ENCODE data around the gene YARS2. TPM values are rescaled to one million over a fixed set of nuclear protein-coding genes. Genes with fewer than 3 reads are reported as not detected.

The YARS2 gene
- total RNA-seq, 1 experiment from 2014 or later: 28.0 TPM

GRCh38 chr12:32734952-32735351 is 20.7 kb downstream of the YARS2 start:
- Histone ChIP-seq H3K27ac (ENCODE audit: low read length) (no peak overlapping the region), H3K36me3 (ENCODE audit: control insufficient read depth, insufficient read depth, low read length) (peaks cover 53% of the 10 kb centered on the region), H3K4me3 (ENCODE audit: low read depth in 2 of 2, low read length in 2 of 2) (no peak overlapping the region), H3K4me1 (ENCODE audit: control insufficient read depth, insufficient read depth, low read length) (no peaks in the 10 kb centered on the region), H3K27me3 (ENCODE audit: control insufficient read depth, insufficient read depth, low read length) (no peaks in the 10 kb centered on the region), H3K9me3 (ENCODE audit: control insufficient read depth, insufficient read depth, low read depth, low read length) (no peaks in the 10 kb centered on the region)
- POLR2A ChIA-PET: no interaction called here
- in situ Hi-C loops (cut with HindIII; ENCODE audit: low pct_unique_long_range_greater_than_20kb, low sequenced_read_pairs): no loop called here
- TF ChIP-seq, protein P1, sequence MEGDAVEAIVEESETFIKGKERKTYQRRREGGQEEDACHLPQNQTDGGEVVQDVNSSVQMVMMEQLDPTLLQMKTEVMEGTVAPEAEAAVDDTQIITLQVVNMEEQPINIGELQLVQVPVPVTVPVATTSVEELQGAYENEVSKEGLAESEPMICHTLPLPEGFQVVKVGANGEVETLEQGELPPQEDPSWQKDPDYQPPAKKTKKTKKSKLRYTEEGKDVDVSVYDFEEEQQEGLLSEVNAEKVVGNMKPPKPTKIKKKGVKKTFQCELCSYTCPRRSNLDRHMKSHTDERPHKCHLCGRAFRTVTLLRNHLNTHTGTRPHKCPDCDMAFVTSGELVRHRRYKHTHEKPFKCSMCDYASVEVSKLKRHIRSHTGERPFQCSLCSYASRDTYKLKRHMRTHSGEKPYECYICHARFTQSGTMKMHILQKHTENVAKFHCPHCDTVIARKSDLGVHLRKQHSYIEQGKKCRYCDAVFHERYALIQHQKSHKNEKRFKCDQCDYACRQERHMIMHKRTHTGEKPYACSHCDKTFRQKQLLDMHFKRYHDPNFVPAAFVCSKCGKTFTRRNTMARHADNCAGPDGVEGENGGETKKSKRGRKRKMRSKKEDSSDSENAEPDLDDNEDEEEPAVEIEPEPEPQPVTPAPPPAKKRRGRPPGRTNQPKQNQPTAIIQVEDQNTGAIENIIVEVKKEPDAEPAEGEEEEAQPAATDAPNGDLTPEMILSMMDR (IDR thresholded peaks at IDR 0.05): no peak
- TF ChIP-seq, protein P2, sequence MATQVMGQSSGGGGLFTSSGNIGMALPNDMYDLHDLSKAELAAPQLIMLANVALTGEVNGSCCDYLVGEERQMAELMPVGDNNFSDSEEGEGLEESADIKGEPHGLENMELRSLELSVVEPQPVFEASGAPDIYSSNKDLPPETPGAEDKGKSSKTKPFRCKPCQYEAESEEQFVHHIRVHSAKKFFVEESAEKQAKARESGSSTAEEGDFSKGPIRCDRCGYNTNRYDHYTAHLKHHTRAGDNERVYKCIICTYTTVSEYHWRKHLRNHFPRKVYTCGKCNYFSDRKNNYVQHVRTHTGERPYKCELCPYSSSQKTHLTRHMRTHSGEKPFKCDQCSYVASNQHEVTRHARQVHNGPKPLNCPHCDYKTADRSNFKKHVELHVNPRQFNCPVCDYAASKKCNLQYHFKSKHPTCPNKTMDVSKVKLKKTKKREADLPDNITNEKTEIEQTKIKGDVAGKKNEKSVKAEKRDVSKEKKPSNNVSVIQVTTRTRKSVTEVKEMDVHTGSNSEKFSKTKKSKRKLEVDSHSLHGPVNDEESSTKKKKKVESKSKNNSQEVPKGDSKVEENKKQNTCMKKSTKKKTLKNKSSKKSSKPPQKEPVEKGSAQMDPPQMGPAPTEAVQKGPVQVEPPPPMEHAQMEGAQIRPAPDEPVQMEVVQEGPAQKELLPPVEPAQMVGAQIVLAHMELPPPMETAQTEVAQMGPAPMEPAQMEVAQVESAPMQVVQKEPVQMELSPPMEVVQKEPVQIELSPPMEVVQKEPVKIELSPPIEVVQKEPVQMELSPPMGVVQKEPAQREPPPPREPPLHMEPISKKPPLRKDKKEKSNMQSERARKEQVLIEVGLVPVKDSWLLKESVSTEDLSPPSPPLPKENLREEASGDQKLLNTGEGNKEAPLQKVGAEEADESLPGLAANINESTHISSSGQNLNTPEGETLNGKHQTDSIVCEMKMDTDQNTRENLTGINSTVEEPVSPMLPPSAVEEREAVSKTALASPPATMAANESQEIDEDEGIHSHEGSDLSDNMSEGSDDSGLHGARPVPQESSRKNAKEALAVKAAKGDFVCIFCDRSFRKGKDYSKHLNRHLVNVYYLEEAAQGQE (IDR thresholded peaks at IDR 0.05; ENCODE audit: insufficient read depth in 1 of 2, low read depth in 2 of 2, low read length in 1 of 2): no peak
- TF ChIP-seq SIN3A (IDR thresholded peaks at IDR 0.05; ENCODE audit: borderline replicate concordance, insufficient read depth, low read depth, low read length) (no peak), POLR2AphosphoS5 (IDR thresholded peaks at IDR 0.05; ENCODE audit: low read depth, low read length) (no peak), TCF7L2 (IDR thresholded peaks at IDR 0.05; ENCODE audit: low read depth, low read length) (no peak)
- CTCF ChIA-PET: no interaction called here
- no peak for DNase-seq (ENCODE audit: low read depth, low spot score)
- ATAC-seq: no peak
- intact Hi-C loops (cut with micrococcal nuclease; ENCODE audit: unreplicated experiment): loop anchor here (10.0 kb wide), 1 partner anchor 280 kb away; no protein-coding TSS in a partner anchor
- BruUV-seq (replicated peaks): no TSS peak

GRCh38 chr12:32727237-32727636 is 28.5 kb downstream of the YARS2 start:
- BruUV-seq (replicated peaks): no TSS peak
- CTCF ChIA-PET: no interaction called here
- Histone ChIP-seq H3K27me3 (ENCODE audit: control insufficient read depth, insufficient read depth, low read length) (no peaks in the 10 kb centered on the region), H3K4me3 (ENCODE audit: low read depth in 2 of 2, low read length in 2 of 2) (no peak overlapping the region), H3K9me3 (ENCODE audit: control insufficient read depth, insufficient read depth, low read depth, low read length) (no peaks in the 10 kb centered on the region), H3K27ac (ENCODE audit: low read length) (no peak overlapping the region), H3K4me1 (ENCODE audit: control insufficient read depth, insufficient read depth, low read length) (no peaks in the 10 kb centered on the region), H3K36me3 (ENCODE audit: control insufficient read depth, insufficient read depth, low read length) (peaks cover 27% of the 10 kb centered on the region)
- in situ Hi-C loops (cut with HindIII; ENCODE audit: low pct_unique_long_range_greater_than_20kb, low sequenced_read_pairs) (no loop called here), intact Hi-C loops (cut with micrococcal nuclease; ENCODE audit: unreplicated experiment) (no loop called here)
- DNase-seq (ENCODE audit: low read depth, low spot score) (no peak), ATAC-seq (no peak)
- TF ChIP-seq SIN3A (IDR thresholded peaks at IDR 0.05; ENCODE audit: borderline replicate concordance, insufficient read depth, low read depth, low read length) (no peak), TCF7L2 (IDR thresholded peaks at IDR 0.05; ENCODE audit: low read depth, low read length) (no peak), POLR2AphosphoS5 (IDR thresholded peaks at IDR 0.05; ENCODE audit: low read depth, low read length) (no peak)
- TF ChIP-seq, protein P2 (IDR thresholded peaks at IDR 0.05; ENCODE audit: insufficient read depth in 1 of 2, low read depth in 2 of 2, low read length in 1 of 2): no peak
- TF ChIP-seq, protein P1 (IDR thresholded peaks at IDR 0.05): no peak
- POLR2A ChIA-PET: no interaction called here
